GM12872 (cell line): ENCODE results near the gene ZNF552.

Experiments
- TF ChIP-seq, protein P1 (sequence below): IDR thresholded peaks from 3 replicates; pipeline ENCODE4 v1.5.1; 2011; ENCODE audit warnings: low read depth, mild to moderate bottlenecking, low read length, moderate library complexity; ENCODE audit not compliant: insufficient read depth

Gene ZNF552

DNA sequence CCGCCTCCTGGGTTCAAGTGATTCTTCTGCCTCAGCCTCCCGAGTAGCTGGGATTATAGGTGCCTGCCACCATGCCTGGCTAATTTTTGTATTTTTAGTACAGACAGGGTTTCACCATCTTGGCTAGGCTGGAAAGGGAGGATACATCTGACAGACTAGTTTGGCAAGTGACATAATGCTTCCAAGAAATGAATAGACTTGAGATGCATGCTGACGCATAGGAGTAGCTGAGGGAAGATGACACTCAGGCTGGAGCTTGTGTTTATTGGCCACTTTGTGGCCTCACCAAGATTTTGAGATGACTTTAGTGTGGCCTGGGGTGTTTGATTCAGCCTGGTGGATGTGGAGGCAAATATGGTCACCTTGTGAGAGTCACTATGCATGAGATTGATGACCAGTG is 41.2 kb downstream of the ZNF552 start:
- TF ChIP-seq, protein P1, sequence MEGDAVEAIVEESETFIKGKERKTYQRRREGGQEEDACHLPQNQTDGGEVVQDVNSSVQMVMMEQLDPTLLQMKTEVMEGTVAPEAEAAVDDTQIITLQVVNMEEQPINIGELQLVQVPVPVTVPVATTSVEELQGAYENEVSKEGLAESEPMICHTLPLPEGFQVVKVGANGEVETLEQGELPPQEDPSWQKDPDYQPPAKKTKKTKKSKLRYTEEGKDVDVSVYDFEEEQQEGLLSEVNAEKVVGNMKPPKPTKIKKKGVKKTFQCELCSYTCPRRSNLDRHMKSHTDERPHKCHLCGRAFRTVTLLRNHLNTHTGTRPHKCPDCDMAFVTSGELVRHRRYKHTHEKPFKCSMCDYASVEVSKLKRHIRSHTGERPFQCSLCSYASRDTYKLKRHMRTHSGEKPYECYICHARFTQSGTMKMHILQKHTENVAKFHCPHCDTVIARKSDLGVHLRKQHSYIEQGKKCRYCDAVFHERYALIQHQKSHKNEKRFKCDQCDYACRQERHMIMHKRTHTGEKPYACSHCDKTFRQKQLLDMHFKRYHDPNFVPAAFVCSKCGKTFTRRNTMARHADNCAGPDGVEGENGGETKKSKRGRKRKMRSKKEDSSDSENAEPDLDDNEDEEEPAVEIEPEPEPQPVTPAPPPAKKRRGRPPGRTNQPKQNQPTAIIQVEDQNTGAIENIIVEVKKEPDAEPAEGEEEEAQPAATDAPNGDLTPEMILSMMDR, result no peak

DNA sequence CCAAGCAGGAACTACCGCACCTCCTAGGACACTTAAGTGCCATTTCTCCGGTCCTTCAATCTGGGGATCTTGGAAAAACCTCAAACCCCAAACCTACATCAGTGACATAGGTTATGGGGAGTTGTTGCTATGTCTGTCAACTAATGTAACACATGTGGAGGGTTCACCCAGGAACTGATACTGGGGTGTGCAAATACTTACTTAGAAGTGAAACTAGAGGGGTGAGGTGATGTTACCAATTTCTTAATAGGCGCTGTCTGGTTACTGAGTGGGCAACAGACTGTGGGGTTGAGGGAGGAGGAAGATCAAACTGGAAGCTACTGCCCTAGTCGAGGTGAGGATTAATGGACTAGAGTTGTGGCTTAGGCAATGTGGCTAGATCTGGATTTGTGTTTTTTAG is 43.3 kb downstream of the ZNF552 start:
- TF ChIP-seq, protein P1, result no peak

DNA sequence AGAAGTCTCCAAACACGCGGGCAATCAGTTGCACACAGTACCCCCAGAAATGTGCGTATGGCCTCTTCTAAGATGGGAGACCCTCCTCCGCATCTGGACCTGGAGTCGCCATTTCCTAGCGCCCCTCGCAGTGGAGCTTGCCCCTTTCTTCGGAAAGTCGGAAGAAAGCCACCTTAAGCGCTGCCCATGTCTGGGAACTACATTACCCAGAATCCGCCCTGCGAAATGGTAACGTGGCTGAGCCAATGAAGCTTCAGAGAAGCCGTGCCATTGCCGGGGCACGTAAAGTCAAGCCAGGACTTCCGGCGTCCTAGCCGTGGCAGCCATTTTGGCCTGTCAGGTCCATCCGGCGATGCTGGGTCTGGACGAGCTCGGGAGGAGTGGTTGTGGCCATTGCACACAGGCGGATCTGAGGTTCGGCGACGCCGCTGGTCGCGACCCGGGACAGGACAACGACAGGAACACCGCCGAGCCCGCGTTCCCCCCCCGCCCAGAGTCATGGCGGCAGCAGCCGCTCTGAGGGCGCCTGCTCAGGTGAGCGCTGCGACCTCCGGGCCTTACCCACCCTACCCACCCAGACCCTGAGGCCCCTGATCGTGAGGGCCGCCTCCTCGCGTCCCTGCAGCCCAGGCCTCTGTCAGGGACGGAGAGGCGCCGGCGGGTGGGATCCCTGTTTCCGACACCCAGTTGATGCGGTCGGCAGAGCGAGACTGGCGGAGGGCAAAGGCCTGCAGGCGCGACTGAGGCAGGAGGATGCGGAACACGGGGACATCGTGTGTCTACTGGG is 45.2 kb downstream of the ZNF552 start, which contains the start of gene ZNF586:
TSS of gene ZNF586 (plus strand) at position 332 of the 787 bp plus-strand sequence. CDS start at position 499, 167 bp downstream.
- TF ChIP-seq, protein P1, result no peak

DNA sequence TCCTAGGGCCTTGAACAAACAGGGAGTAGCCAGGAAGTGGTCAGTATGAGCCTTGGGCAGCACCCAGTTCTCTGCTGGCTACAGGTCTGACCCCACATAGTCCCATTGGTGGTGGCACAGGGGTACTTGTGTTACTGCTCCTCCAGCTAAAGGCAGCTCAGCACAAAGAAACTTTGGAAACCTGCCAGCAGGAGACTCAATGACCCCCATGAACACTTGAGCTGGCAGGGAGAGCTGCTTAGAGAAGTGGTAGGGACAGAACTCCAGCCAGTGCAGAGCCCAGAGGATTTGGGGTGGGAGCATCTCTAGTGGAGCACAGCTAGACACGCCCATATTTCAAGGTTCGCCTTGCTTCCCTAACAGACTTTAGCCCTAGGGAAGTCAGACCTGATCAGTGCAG is 55.6 kb downstream of the ZNF552 start:
- TF ChIP-seq, protein P1, result no peak

DNA sequence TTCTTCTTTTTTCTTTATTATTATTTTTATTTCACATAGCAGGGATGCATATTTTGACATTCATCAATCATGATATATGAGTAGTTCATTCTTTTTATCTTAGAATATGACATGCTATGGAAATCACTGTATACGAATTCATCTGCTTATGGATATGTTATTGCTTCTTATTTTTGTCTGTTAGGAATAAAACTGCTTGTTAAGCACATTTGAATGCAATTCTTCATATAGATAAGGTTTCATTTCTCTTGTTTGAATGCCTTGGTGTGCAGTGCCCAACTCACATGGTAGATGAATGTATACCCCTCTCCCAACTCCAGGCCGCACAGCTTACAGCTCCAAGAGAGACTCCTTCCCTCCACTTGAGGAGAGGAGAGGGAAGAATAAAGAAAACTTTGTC is 56.8 kb downstream of the ZNF552 start:
- TF ChIP-seq, protein P1, result no peak
